T-helper 17 cell (primary cell): ENCODE results near the gene INPP4B. TPM values are rescaled to one million over a fixed set of nuclear protein-coding genes. Genes with fewer than 3 reads are reported as not detected.

Experiments
- ATAC-seq: fragments of 150-1000 bp; cut with Tn5 transposase; 2 replicates; pipeline ENCODE4 v1.10.0; 2021; ENCODE audit warnings: mild to moderate bottlenecking, moderate library complexity
- DNase-seq, 3 donors: peaks; one replicate each; pipeline versions ENCODE4 v3.0.0 to v3.0.0-alpha.2; 2020 to 2021
- H3K9me3 ChIP-seq: one replicate; pipeline ENCODE4 v1.7.0; 2013; ENCODE audit warnings: low read length, mild to moderate bottlenecking; ENCODE audit not compliant: control insufficient read depth, poor library complexity, severe bottlenecking
- H3K27ac Mint-ChIP-seq: one replicate; pipeline ENCODE4 v1.8.0; 2022; ENCODE audit warnings: mild to moderate bottlenecking, moderate library complexity, mixed read lengths
- H3K27me3 Mint-ChIP-seq: one replicate; pipeline ENCODE4 v1.8.0; 2022; ENCODE audit warnings: mixed read lengths
- H3K36me3 Mint-ChIP-seq: one replicate; pipeline ENCODE4 v1.8.0; 2022; ENCODE audit warnings: low read depth, mixed read lengths
- H3K4me1 Mint-ChIP-seq: one replicate; pipeline ENCODE4 v1.8.0; 2022; ENCODE audit warnings: mild to moderate bottlenecking, mixed read lengths
- H3K4me3 Mint-ChIP-seq: one replicate; pipeline ENCODE4 v1.8.0; 2022; ENCODE audit warnings: mild to moderate bottlenecking, moderate library complexity, mixed read lengths
- total RNA-seq, 4 donors: library from RNA in 2 of 4; stranded (reverse) in 2 of 4; gene quantifications; one replicate each; pipeline ENCODE4 v1.2.3 and lab custom pipeline; 2022 to 2026

INPP4B gene
- total RNA-seq, 2 donors from 2014 or later: 91.8 to 102 TPM

- Mint-ChIP-seq H3K27ac (no peak overlapping the region), H3K4me1 (peaks cover 12% of the 10 kb centered on the region), H3K36me3 (no peaks in the 10 kb centered on the region), H3K4me3 (no peak overlapping the region), H3K27me3 (peaks cover 37% of the 10 kb centered on the region)
- ATAC-seq (no peak), DNase-seq (no peak)
- H3K9me3 ChIP-seq: no peaks in the 10 kb centered on the region
Observed at GRCh38 chr4:142850478-142850877, 4.4 kb upstream of the INPP4B start.

GRCh38 chr4:142846729-142847596, 862 bp upstream of the INPP4B start:
- Mint-ChIP-seq H3K4me3 (peak overlapping the region; percentile 94), H3K27ac (no peak overlapping the region), H3K36me3 (no peaks in the 10 kb centered on the region), H3K4me1 (peaks cover 19% of the 10 kb centered on the region), H3K27me3 (peaks cover 32% of the 10 kb centered on the region)
- H3K9me3 ChIP-seq: no peaks in the 10 kb centered on the region
- DNase-seq (peak; percentile 43 to 62 (median 57)), ATAC-seq (peak; percentile 87)

- H3K4me1 Mint-ChIP-seq: peaks cover 19% of the 10 kb centered on the region
- H3K36me3 Mint-ChIP-seq: no peaks in the 10 kb centered on the region
- H3K27me3 Mint-ChIP-seq: peaks cover 32% of the 10 kb centered on the region
- ATAC-seq (peak; percentile 4), DNase-seq (peak in 1 of 3 donors; percentile 12)
- H3K4me3 Mint-ChIP-seq: peak overlapping the region; percentile 94
- H3K27ac Mint-ChIP-seq: peak overlapping the region; percentile 47
- H3K9me3 ChIP-seq: no peaks in the 10 kb centered on the region
Observed at GRCh38 chr4:142845293-142846107, 601 bp downstream of the INPP4B start.

- Mint-ChIP-seq H3K27me3 (peaks cover 32% of the 10 kb centered on the region), H3K27ac (no peak overlapping the region), H3K36me3 (no peaks in the 10 kb centered on the region), H3K4me3 (peak overlapping the region; percentile 94), H3K4me1 (peaks cover 19% of the 10 kb centered on the region)
- no peak for DNase-seq
- no peak for ATAC-seq
- H3K9me3 ChIP-seq: no peaks in the 10 kb centered on the region
Observed at GRCh38 chr4:142844782-142845181, 1.3 kb downstream of the INPP4B start.

- DNase-seq (no peak), ATAC-seq (peak; percentile 46)
- H3K4me1 Mint-ChIP-seq: peaks cover 9% of the 10 kb centered on the region
- no peak overlapping the region for H3K27ac Mint-ChIP-seq
- H3K4me3 Mint-ChIP-seq: no peak overlapping the region
- no peaks in the 10 kb centered on the region for H3K9me3 ChIP-seq
- peaks cover 11% of the 10 kb centered on the region for H3K27me3 Mint-ChIP-seq
- no peaks in the 10 kb centered on the region for H3K36me3 Mint-ChIP-seq
Observed at GRCh38 chr4:142840516-142841123, 5.5 kb downstream of the INPP4B start.

GRCh38 chr4:142838778-142839177, 7.3 kb downstream of the INPP4B start:
- Mint-ChIP-seq H3K36me3 (no peaks in the 10 kb centered on the region), H3K27ac (no peak overlapping the region), H3K4me1 (no peaks in the 10 kb centered on the region), H3K27me3 (no peaks in the 10 kb centered on the region), H3K4me3 (no peak overlapping the region)
- H3K9me3 ChIP-seq: no peaks in the 10 kb centered on the region
- ATAC-seq (no peak), DNase-seq (no peak)

GRCh38 chr4:142832022-142832421, 14.1 kb downstream of the INPP4B start:
- DNase-seq (no peak), ATAC-seq (no peak)
- Mint-ChIP-seq H3K27me3 (peaks cover 14% of the 10 kb centered on the region), H3K36me3 (peaks cover 6% of the 10 kb centered on the region), H3K27ac (no peak overlapping the region), H3K4me3 (no peak overlapping the region), H3K4me1 (no peaks in the 10 kb centered on the region)
- no peaks in the 10 kb centered on the region for H3K9me3 ChIP-seq

GRCh38 chr4:142826503-142827241, 19.4 kb downstream of the INPP4B start:
- Mint-ChIP-seq H3K4me3 (no peak overlapping the region), H3K27ac (no peak overlapping the region), H3K4me1 (no peaks in the 10 kb centered on the region), H3K36me3 (peaks cover 6% of the 10 kb centered on the region), H3K27me3 (peaks cover 20% of the 10 kb centered on the region)
- DNase-seq (no peak), ATAC-seq (no peak)
- H3K9me3 ChIP-seq: no peaks in the 10 kb centered on the region

- H3K9me3 ChIP-seq: no peaks in the 10 kb centered on the region
- Mint-ChIP-seq H3K36me3 (peaks cover 6% of the 10 kb centered on the region), H3K4me3 (no peak overlapping the region), H3K27ac (no peak overlapping the region), H3K27me3 (peaks cover 20% of the 10 kb centered on the region), H3K4me1 (no peaks in the 10 kb centered on the region)
- no peak for DNase-seq
- ATAC-seq: no peak
Observed at GRCh38 chr4:142824368-142824767, 21.7 kb downstream of the INPP4B start.

- no peak overlapping the region for H3K27ac Mint-ChIP-seq
- H3K27me3 Mint-ChIP-seq: peaks cover 16% of the 10 kb centered on the region
- H3K4me3 Mint-ChIP-seq: no peak overlapping the region
- DNase-seq (no peak), ATAC-seq (no peak)
- H3K4me1 Mint-ChIP-seq: peaks cover under 1% of the 10 kb centered on the region
- peaks cover 5% of the 10 kb centered on the region for H3K36me3 Mint-ChIP-seq
- no peaks in the 10 kb centered on the region for H3K9me3 ChIP-seq
Observed at GRCh38 chr4:142823796-142824195, 22.3 kb downstream of the INPP4B start.

- DNase-seq (no peak), ATAC-seq (no peak)
- no peaks in the 10 kb centered on the region for H3K9me3 ChIP-seq
- no peak overlapping the region for H3K27ac Mint-ChIP-seq
- no peak overlapping the region for H3K4me3 Mint-ChIP-seq
- H3K27me3 Mint-ChIP-seq: no peaks in the 10 kb centered on the region
- H3K36me3 Mint-ChIP-seq: no peaks in the 10 kb centered on the region
- peaks cover 14% of the 10 kb centered on the region for H3K4me1 Mint-ChIP-seq
Observed at GRCh38 chr4:142818476-142818875, 27.6 kb downstream of the INPP4B start.

GRCh38 chr4:142818031-142818430, 28.1 kb downstream of the INPP4B start:
- Mint-ChIP-seq H3K36me3 (no peaks in the 10 kb centered on the region), H3K27ac (peak overlapping the region; percentile 21), H3K4me3 (peak overlapping the region; percentile 25), H3K4me1 (peaks cover 14% of the 10 kb centered on the region), H3K27me3 (no peaks in the 10 kb centered on the region)
- no peaks in the 10 kb centered on the region for H3K9me3 ChIP-seq
- ATAC-seq (no peak), DNase-seq (no peak)
